Endodermal cell (in vitro differentiated cells): ENCODE measurements around the gene RILPL1. TPM values are rescaled to one million over a fixed set of nuclear protein-coding genes. Genes with fewer than 3 reads are reported as not detected.

Source experiments
- DNase-seq: peaks from one replicate; pipeline ENCODE4 v3.0.0-alpha.2; 2017
- H3K27ac ChIP-seq: 2 replicates; pipeline ENCODE4 v1.5.1; 2013; ENCODE audit warnings: mild to moderate bottlenecking, low read depth, low read length, moderate library complexity
- H3K27me3 ChIP-seq: 2 replicates; pipeline ENCODE4 v1.6.1; 2013; ENCODE audit warnings: mild to moderate bottlenecking, low read length, moderate library complexity; ENCODE audit not compliant: insufficient read depth, control insufficient read depth, poor library complexity, severe bottlenecking
- H3K36me3 ChIP-seq: 2 replicates; pipeline ENCODE4 v1.7.0; 2013; ENCODE audit warnings: mild to moderate bottlenecking, low read length, moderate library complexity; ENCODE audit not compliant: control insufficient read depth, insufficient read depth
- H3K4me1 ChIP-seq: one replicate; pipeline ENCODE4 v1.7.0; 2013; ENCODE audit warnings: low read length; ENCODE audit not compliant: control insufficient read depth, insufficient read depth
- H3K4me3 ChIP-seq: 2 replicates; pipeline ENCODE4 v1.5.1; 2013; ENCODE audit warnings: mild to moderate bottlenecking, low read length, moderate library complexity
- H3K9ac ChIP-seq: 2 replicates; pipeline ENCODE4 v1.6.1; 2013; ENCODE audit warnings: mild to moderate bottlenecking, low read length, moderate library complexity; ENCODE audit not compliant: poor library complexity, severe bottlenecking; ENCODE audit errors: extremely low read depth
- H3K9me3 ChIP-seq: 2 replicates; pipeline ENCODE4 v1.6.1; 2013; ENCODE audit warnings: mild to moderate bottlenecking, low read length, moderate library complexity; ENCODE audit not compliant: control insufficient read depth
- H3K27ac Mint-ChIP-seq: 2 replicates; pipeline ENCODE4 v1.8.0; 2020; ENCODE audit warnings: mixed read lengths
- H3K27me3 Mint-ChIP-seq: 2 replicates; pipeline ENCODE4 v1.8.0; 2021; ENCODE audit warnings: mild to moderate bottlenecking, mixed read lengths; ENCODE audit not compliant: insufficient read depth
- H3K36me3 Mint-ChIP-seq: 2 replicates; pipeline ENCODE4 v1.8.0; 2020; ENCODE audit warnings: low read depth, mixed read lengths
- H3K4me1 Mint-ChIP-seq: 2 replicates; pipeline ENCODE4 v1.8.0; 2020; ENCODE audit warnings: mixed read lengths
- H3K4me3 Mint-ChIP-seq: 2 replicates; pipeline ENCODE4 v1.8.0; 2020; ENCODE audit warnings: mild to moderate bottlenecking, moderate library complexity, mixed read lengths
- H3K9me3 Mint-ChIP-seq: 2 replicates; pipeline ENCODE4 v1.8.0; 2020; ENCODE audit warnings: mild to moderate bottlenecking, mixed read lengths
- WGBS, 2 experiments: methylation state at CpG; one replicate each; pipeline versions ENCODE4 v1.1.5 to v1.1.7; 2013; ENCODE audit warnings: missing lambda C conversion rate in 2 of 2, mixed read lengths in 1 of 2; ENCODE audit not compliant: insufficient coverage in 1 of 2, insufficient read length in 1 of 2; 5-methylcytosine and 5-hydroxymethylcytosine counted together
- total RNA-seq, 2 donors: library from RNA; stranded (reverse); fragmentation: NEBNext Ultra II Directional in 1 of 2; extraction: Animal tissue kit (Norgen Biotek cat#: 25700) in 1 of 2; gene quantifications; 2 replicates in 1 of 2; 3 replicates in 1 of 2; pipeline ENCODE4 v1.2.1, GENCODE V29; 2021
- TF ChIP-seq, protein P1 (sequence below): fragments of 200-600 bp; sonication (generic); conservative IDR thresholded peaks from 2 replicates; pipeline ENCODE4 v1.5.0; 2021; ENCODE audit warnings: antibody characterized with exemption, mild to moderate bottlenecking

The RILPL1 gene
- total RNA-seq, 2 donors from 2014 or later: 19.0 to 25.2 TPM

DNA sequence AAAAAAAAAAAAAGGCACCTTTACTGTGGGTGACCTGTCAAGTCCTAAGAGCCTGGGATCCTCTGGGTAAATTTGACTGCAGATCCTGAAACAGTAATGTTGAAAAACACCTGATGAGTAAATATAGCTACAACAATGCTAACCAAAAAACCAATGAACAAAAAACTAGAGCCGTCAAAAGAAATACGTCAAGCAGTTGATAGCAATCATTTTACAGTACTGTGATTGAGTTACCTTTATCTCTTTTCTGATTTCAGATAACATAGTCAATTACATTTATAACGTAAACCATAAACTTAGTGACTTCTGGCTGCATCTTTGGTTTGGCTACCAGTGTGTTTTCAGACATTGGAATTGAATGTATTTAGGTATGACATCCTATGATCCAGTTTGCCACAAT is 44.7 kb upstream of the RILPL1 start:
- Histone ChIP-seq H3K36me3 (no peaks in the 10 kb centered on the region), H3K4me3 (no peak overlapping the region), H3K9ac (no peak overlapping the region), H3K9me3 (peaks cover 13% of the 10 kb centered on the region), H3K4me1 (no peaks in the 10 kb centered on the region), H3K27me3 (no peaks in the 10 kb centered on the region), H3K27ac (no peak overlapping the region)
- TF ChIP-seq, protein P1, sequence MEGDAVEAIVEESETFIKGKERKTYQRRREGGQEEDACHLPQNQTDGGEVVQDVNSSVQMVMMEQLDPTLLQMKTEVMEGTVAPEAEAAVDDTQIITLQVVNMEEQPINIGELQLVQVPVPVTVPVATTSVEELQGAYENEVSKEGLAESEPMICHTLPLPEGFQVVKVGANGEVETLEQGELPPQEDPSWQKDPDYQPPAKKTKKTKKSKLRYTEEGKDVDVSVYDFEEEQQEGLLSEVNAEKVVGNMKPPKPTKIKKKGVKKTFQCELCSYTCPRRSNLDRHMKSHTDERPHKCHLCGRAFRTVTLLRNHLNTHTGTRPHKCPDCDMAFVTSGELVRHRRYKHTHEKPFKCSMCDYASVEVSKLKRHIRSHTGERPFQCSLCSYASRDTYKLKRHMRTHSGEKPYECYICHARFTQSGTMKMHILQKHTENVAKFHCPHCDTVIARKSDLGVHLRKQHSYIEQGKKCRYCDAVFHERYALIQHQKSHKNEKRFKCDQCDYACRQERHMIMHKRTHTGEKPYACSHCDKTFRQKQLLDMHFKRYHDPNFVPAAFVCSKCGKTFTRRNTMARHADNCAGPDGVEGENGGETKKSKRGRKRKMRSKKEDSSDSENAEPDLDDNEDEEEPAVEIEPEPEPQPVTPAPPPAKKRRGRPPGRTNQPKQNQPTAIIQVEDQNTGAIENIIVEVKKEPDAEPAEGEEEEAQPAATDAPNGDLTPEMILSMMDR: no peak
- Mint-ChIP-seq H3K36me3 (peaks cover 17% of the 10 kb centered on the region), H3K27ac (no peak overlapping the region), H3K9me3 (peaks cover 14% of the 10 kb centered on the region), H3K4me1 (no peaks in the 10 kb centered on the region), H3K27me3 (no peaks in the 10 kb centered on the region), H3K4me3 (no peak overlapping the region)
- 85 to 100% methylated on average over 2 to 3 of the region's 3 CpGs for WGBS, 2 experiments
- no peak for DNase-seq

DNA sequence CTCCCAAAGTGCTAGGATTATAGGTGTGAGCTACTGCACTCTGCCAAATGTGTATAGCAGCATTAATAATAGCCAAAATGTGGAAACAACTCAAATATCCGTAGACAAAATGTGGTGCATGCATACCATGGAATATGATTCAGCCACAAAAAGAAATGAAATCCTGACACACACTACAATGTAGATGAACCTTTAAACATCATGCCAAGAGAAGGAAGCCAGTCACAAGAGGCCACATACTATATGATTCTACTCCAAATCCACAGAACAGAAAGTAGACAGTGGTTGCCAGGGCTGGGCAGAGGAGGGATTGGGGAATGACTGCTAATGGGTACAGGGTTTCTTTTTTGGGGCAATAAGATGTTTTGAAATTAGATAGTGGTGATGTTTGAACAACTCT is 43.1 kb upstream of the RILPL1 start:
- TF ChIP-seq, protein P1: no peak
- no peak for DNase-seq
- H3K9ac ChIP-seq: no peak overlapping the region
- no peak overlapping the region for H3K27ac Mint-ChIP-seq
- no peaks in the 10 kb centered on the region for H3K27me3 Mint-ChIP-seq
- H3K4me3 ChIP-seq: no peak overlapping the region
- no peak overlapping the region for H3K4me3 Mint-ChIP-seq
- peaks cover 13% of the 10 kb centered on the region for H3K9me3 ChIP-seq
- H3K27me3 ChIP-seq: no peaks in the 10 kb centered on the region
- H3K4me1 Mint-ChIP-seq: no peaks in the 10 kb centered on the region
- peaks cover 14% of the 10 kb centered on the region for H3K9me3 Mint-ChIP-seq
- no peak overlapping the region for H3K27ac ChIP-seq
- H3K36me3 ChIP-seq: no peaks in the 10 kb centered on the region
- WGBS, 2 experiments: 100% methylated on average over 1 of the region's 1 CpG
- peaks cover 17% of the 10 kb centered on the region for H3K36me3 Mint-ChIP-seq
- H3K4me1 ChIP-seq: no peaks in the 10 kb centered on the region

DNA sequence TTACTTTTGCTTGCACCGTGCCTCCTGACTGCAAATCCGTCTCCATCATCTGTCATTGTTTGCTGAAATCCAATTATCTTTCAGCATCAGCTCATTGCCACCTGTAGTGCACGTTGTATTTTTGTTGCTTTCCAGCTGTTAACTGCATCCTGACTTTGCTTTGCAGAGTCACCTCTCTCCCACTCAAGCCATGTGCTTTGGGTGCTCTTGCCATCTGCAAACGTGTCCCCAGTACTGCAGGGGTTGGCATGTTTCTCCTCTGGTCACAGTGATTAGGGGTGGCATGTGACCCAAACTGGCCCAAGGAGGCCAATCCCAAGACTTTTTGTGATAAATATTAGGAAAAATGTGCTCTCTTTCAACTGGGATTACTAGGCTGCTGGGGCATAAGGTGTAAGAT is 40.4 kb upstream of the RILPL1 start:
- no peak overlapping the region for H3K4me3 Mint-ChIP-seq
- peaks cover 14% of the 10 kb centered on the region for H3K9me3 Mint-ChIP-seq
- H3K36me3 Mint-ChIP-seq: peaks cover 17% of the 10 kb centered on the region
- Histone ChIP-seq H3K4me3 (no peak overlapping the region), H3K4me1 (no peaks in the 10 kb centered on the region), H3K27me3 (no peaks in the 10 kb centered on the region), H3K27ac (no peak overlapping the region), H3K36me3 (no peaks in the 10 kb centered on the region), H3K9me3 (peaks cover 13% of the 10 kb centered on the region), H3K9ac (no peak overlapping the region)
- TF ChIP-seq, protein P1: no peak
- WGBS, 2 experiments: 78 to 80% methylated on average over 4 of the region's 4 CpGs
- no peak for DNase-seq
- no peaks in the 10 kb centered on the region for H3K27me3 Mint-ChIP-seq
- peaks cover 3% of the 10 kb centered on the region for H3K4me1 Mint-ChIP-seq
- H3K27ac Mint-ChIP-seq: no peak overlapping the region
